Uterus (tissue), 2 donors: Measurements from ENCODE around the gene SSBP3.

Experiments used
- CTCF ChIP-seq, 4 experiments: fragments of 200-600 bp in 2 of 4; fragments of 450-650 bp in 2 of 4; sonication (generic) in 2 of 4; IDR thresholded peaks; one replicate each; pipeline ENCODE4 v1.5.1; 2016 to 2019; ENCODE audit warnings: antibody characterized with exemption in 4 of 4, mild to moderate bottlenecking in 2 of 4, moderate library complexity in 1 of 4
- POLR2A ChIP-seq, 2 donors: fragments of 450-650 bp; IDR thresholded peaks; one replicate each; pipeline ENCODE4 v1.6.1; 2016; ENCODE audit warnings: antibody characterized with exemption in 2 of 2, mild to moderate bottlenecking in 1 of 2, moderate library complexity in 1 of 2

DNA sequence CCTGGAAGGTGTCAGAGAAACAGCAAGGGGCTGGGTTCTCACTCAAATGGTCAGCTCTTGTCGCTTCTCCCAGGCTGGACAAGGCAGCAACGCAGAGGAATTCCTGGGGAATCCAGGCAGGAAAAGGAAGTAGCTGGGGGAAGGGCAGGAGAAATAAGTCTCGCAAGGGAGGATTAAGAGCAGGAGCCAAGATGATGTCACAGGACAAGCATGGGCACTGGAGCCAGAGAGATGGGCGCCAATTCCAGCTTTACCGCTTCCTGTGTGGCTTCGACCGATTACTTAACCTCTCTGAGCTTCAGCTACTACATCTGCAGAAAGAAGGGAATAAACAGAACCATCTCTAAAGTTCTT is 70.5 kb downstream of the SSBP3 start:
- TF ChIP-seq CTCF (IDR thresholded peaks at IDR 0.05): no peak
- TF ChIP-seq POLR2A (IDR thresholded peaks at IDR 0.05): no peak
